Mesendoderm (in vitro differentiated cells): ENCODE data around the gene TARS1.
A peak's percentile ranks its signal among the peaks of the same experiment; 100 is the strongest.

Experiments
- DNase-seq: peaks from one replicate; pipeline ENCODE4 v3.0.0; 2013
- H2AK5ac ChIP-seq: 2 replicates; pipeline ENCODE4 v1.6.1; 2013; ENCODE audit warnings: low read length, inconsistent platforms
- H2BK120ac ChIP-seq: 2 replicates; pipeline ENCODE4 v1.6.1; 2013; ENCODE audit warnings: low read depth, mild to moderate bottlenecking, low read length, moderate library complexity, mixed read lengths
- H2BK15ac ChIP-seq: replicated peaks from 2 replicates; pipeline ENCODE4 v1.6.1; 2013; ENCODE audit warnings: low read depth, mild to moderate bottlenecking, moderate library complexity
- H2BK5ac ChIP-seq: 2 replicates; pipeline ENCODE4 v1.6.1; 2013; ENCODE audit warnings: low read length, inconsistent platforms
- H3K18ac ChIP-seq: 2 replicates; pipeline ENCODE4 v1.6.1; 2013; ENCODE audit warnings: mild to moderate bottlenecking, low read length, mixed read lengths
- H3K23ac ChIP-seq: one replicate; pipeline ENCODE4 v1.6.1; 2013; ENCODE audit warnings: low read length
- H3K27ac ChIP-seq: 2 replicates; pipeline ENCODE4 v1.5.1; 2013; ENCODE audit warnings: low read depth, mild to moderate bottlenecking, inconsistent platforms, low read length, moderate library complexity
- H3K27me3 ChIP-seq: 2 replicates; pipeline ENCODE4 v1.6.1; 2013; ENCODE audit warnings: low read length, control low read depth, mild to moderate bottlenecking, inconsistent platforms; ENCODE audit not compliant: insufficient read depth, poor library complexity
- H3K36me3 ChIP-seq: 2 replicates; pipeline ENCODE4 v1.6.1; 2013; ENCODE audit warnings: low read length, inconsistent platforms; ENCODE audit not compliant: control insufficient read depth, insufficient read depth
- H3K4ac ChIP-seq: one replicate; pipeline ENCODE4 v1.6.1; 2013; ENCODE audit warnings: low read depth, mild to moderate bottlenecking, low read length, moderate library complexity
- H3K4me1 ChIP-seq: 2 replicates; pipeline ENCODE4 v1.6.1; 2013; ENCODE audit warnings: low read depth, low read length, inconsistent platforms; ENCODE audit not compliant: control insufficient read depth
- H3K4me2 ChIP-seq: 2 replicates; pipeline ENCODE4 v1.6.1; 2013; ENCODE audit warnings: low read length
- H3K4me3 ChIP-seq: 2 replicates; pipeline ENCODE4 v1.5.1; 2013; ENCODE audit warnings: mild to moderate bottlenecking, low read length
- H3K56ac ChIP-seq: one replicate; pipeline ENCODE4 v1.6.1; 2013; ENCODE audit warnings: low read length
- H3K79me1 ChIP-seq: 2 replicates; pipeline ENCODE4 v1.6.1; 2013; ENCODE audit warnings: low read length, inconsistent platforms
- H3K79me2 ChIP-seq: 2 replicates; pipeline ENCODE4 v1.6.1; 2013; ENCODE audit warnings: mild to moderate bottlenecking, low read length; ENCODE audit not compliant: control insufficient read depth, insufficient read depth
- H3K9ac ChIP-seq: 2 replicates; pipeline ENCODE4 v1.6.1; 2013; ENCODE audit warnings: low read length, inconsistent platforms
- H4K5ac ChIP-seq: one replicate; pipeline ENCODE4 v1.6.1; 2013; ENCODE audit warnings: low read length
- H4K8ac ChIP-seq: one replicate; pipeline ENCODE4 v1.6.1; 2013; ENCODE audit warnings: low read depth, mild to moderate bottlenecking, control low read depth, low read length, moderate library complexity
- WGBS: extraction: QIAGEN DNeasy Blood & Tissue Kit; methylation state at CpG from one replicate; pipeline ENCODE4 v1.1.7; 2013; ENCODE audit warnings: low lambda C conversion rate, missing lambda C conversion rate; ENCODE audit not compliant: insufficient coverage; ENCODE audit errors: extremely low coverage; 5-methylcytosine and 5-hydroxymethylcytosine counted together

TARS1 gene

GRCh38 chr5:33444542-33444941, 3.8 kb downstream of the TARS1 start:
- no peak for DNase-seq
- Histone ChIP-seq H3K18ac (no peak overlapping the region), H2BK15ac (no peak overlapping the region), H3K4me3 (no peak overlapping the region), H3K79me1 (peaks cover 13% of the 10 kb centered on the region), H4K8ac (no peak overlapping the region), H3K9ac (no peak overlapping the region), H3K4me2 (no peak overlapping the region), H2BK120ac (no peak overlapping the region), H3K56ac (peak overlapping the region; percentile 31), H3K79me2 (peaks cover 58% of the 10 kb centered on the region), H2BK5ac (no peak overlapping the region), H3K23ac (no peak overlapping the region), H4K5ac (no peak overlapping the region), H3K27me3 (no peaks in the 10 kb centered on the region), H2AK5ac (no peak overlapping the region), H3K4me1 (peaks cover 2% of the 10 kb centered on the region), H3K36me3 (peaks cover 7% of the 10 kb centered on the region), H3K27ac (no peak overlapping the region), H3K4ac (no peak overlapping the region)
- WGBS: no CpG with 5 or more reads among the region's 4 CpGs

DNA sequence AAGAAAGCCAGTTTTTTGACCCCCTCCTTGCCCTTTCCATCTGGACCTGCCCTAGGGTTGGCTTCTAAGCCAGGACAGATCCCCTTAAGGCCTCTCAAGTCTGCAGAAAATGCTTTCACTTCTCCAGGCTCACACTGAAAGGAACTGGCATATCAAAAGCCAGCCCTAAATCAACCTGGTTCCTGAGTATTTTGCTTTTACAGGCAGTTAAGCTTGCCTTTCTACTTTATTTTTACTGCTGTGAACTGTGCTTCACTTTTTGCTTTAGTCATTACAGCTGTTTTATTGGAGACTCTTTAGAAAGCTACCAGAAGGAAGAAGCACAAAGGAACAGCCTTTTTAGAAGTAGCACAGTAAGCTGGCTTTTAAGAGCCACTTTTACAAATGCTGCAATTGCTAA, 5.0 kb downstream of the TARS1 start:
- Histone ChIP-seq H3K36me3 (peaks cover 7% of the 10 kb centered on the region), H3K27ac (no peak overlapping the region)

GRCh38 chr5:33448118-33448517, 7.4 kb downstream of the TARS1 start:
- Histone ChIP-seq H3K18ac (no peak overlapping the region), H4K8ac (no peak overlapping the region), H3K4ac (no peak overlapping the region), H2BK5ac (no peak overlapping the region), H3K79me2 (peaks cover 43% of the 10 kb centered on the region), H3K79me1 (peaks cover 14% of the 10 kb centered on the region), H3K36me3 (peaks cover 7% of the 10 kb centered on the region), H2BK15ac (no peak overlapping the region), H3K4me3 (no peak overlapping the region), H3K4me2 (no peak overlapping the region), H3K56ac (no peak overlapping the region), H3K23ac (no peak overlapping the region), H3K4me1 (peaks cover 2% of the 10 kb centered on the region), H4K5ac (no peak overlapping the region), H3K27ac (no peak overlapping the region), H3K27me3 (no peaks in the 10 kb centered on the region), H2AK5ac (no peak overlapping the region), H2BK120ac (no peak overlapping the region), H3K9ac (no peak overlapping the region)
- WGBS: no CpG with 5 or more reads among the region's 3 CpGs
- no peak for DNase-seq

More for the DNA sequence above, 5.0 kb downstream of the TARS1 start:
- H3K79me2 ChIP-seq: peaks cover 56% of the 10 kb centered on the region
- H3K27me3 ChIP-seq: no peaks in the 10 kb centered on the region
- no peak overlapping the region for H4K5ac ChIP-seq
- no peak overlapping the region for H4K8ac ChIP-seq
- no peak overlapping the region for H3K56ac ChIP-seq
- DNase-seq: no peak
- no peak overlapping the region for H2BK120ac ChIP-seq
- no peak overlapping the region for H3K23ac ChIP-seq
- peaks cover 2% of the 10 kb centered on the region for H3K4me1 ChIP-seq
- no peak overlapping the region for H2BK5ac ChIP-seq
- H3K9ac ChIP-seq: no peak overlapping the region
- peaks cover 12% of the 10 kb centered on the region for H3K79me1 ChIP-seq
- H2AK5ac ChIP-seq: no peak overlapping the region
- H3K4me2 ChIP-seq: no peak overlapping the region
- no peak overlapping the region for H3K4ac ChIP-seq
- no peak overlapping the region for H3K4me3 ChIP-seq
- H2BK15ac ChIP-seq: no peak overlapping the region
- H3K18ac ChIP-seq: no peak overlapping the region

GRCh38 chr5:33457126-33457525, 16.4 kb downstream of the TARS1 start:
- H2BK15ac ChIP-seq: no peak overlapping the region
- no peak overlapping the region for H3K9ac ChIP-seq
- no CpG with 5 or more reads among the region's 2 CpGs for WGBS
- peaks cover 6% of the 10 kb centered on the region for H3K79me1 ChIP-seq
- no peak overlapping the region for H4K5ac ChIP-seq
- H3K27ac ChIP-seq: no peak overlapping the region
- H3K23ac ChIP-seq: no peak overlapping the region
- peaks cover 8% of the 10 kb centered on the region for H3K79me2 ChIP-seq
- no peak overlapping the region for H3K4ac ChIP-seq
- no peak overlapping the region for H2AK5ac ChIP-seq
- H3K4me2 ChIP-seq: no peak overlapping the region
- no peak overlapping the region for H3K56ac ChIP-seq
- H3K4me1 ChIP-seq: no peaks in the 10 kb centered on the region
- H2BK120ac ChIP-seq: no peak overlapping the region
- H4K8ac ChIP-seq: no peak overlapping the region
- no peaks in the 10 kb centered on the region for H3K27me3 ChIP-seq
- no peak overlapping the region for H3K18ac ChIP-seq
- peaks cover 25% of the 10 kb centered on the region for H3K36me3 ChIP-seq
- no peak overlapping the region for H2BK5ac ChIP-seq
- no peak for DNase-seq
- H3K4me3 ChIP-seq: no peak overlapping the region

GRCh38 chr5:33457817-33458216, 17.1 kb downstream of the TARS1 start:
- no CpG with 5 or more reads among the region's 1 CpG for WGBS
- Histone ChIP-seq H4K8ac (no peak overlapping the region), H3K36me3 (peaks cover 25% of the 10 kb centered on the region), H3K79me1 (peaks cover 4% of the 10 kb centered on the region), H3K27me3 (no peaks in the 10 kb centered on the region), H2BK5ac (no peak overlapping the region), H3K79me2 (peaks cover 4% of the 10 kb centered on the region), H3K4me3 (no peak overlapping the region), H2BK15ac (no peak overlapping the region), H3K56ac (no peak overlapping the region), H4K5ac (no peak overlapping the region), H3K4ac (no peak overlapping the region), H3K18ac (no peak overlapping the region), H3K27ac (no peak overlapping the region), H3K4me2 (no peak overlapping the region), H2BK120ac (no peak overlapping the region), H3K4me1 (no peaks in the 10 kb centered on the region), H3K9ac (no peak overlapping the region), H2AK5ac (no peak overlapping the region), H3K23ac (no peak overlapping the region)
- DNase-seq: no peak

GRCh38 chr5:33460210-33460609, 19.4 kb downstream of the TARS1 start:
- no peaks in the 10 kb centered on the region for H3K27me3 ChIP-seq
- H3K4me2 ChIP-seq: no peak overlapping the region
- H3K36me3 ChIP-seq: peaks cover 22% of the 10 kb centered on the region
- H3K4me3 ChIP-seq: no peak overlapping the region
- peak overlapping the region; percentile 45 for H3K27ac ChIP-seq
- H3K56ac ChIP-seq: no peak overlapping the region
- no peak overlapping the region for H3K18ac ChIP-seq
- no CpG with 5 or more reads among the region's 2 CpGs for WGBS
- H2AK5ac ChIP-seq: no peak overlapping the region
- H3K79me2 ChIP-seq: no peaks in the 10 kb centered on the region
- no peak overlapping the region for H3K23ac ChIP-seq
- no peak overlapping the region for H4K5ac ChIP-seq
- H2BK15ac ChIP-seq: no peak overlapping the region
- no peak overlapping the region for H3K9ac ChIP-seq
- no peak overlapping the region for H3K4ac ChIP-seq
- H2BK5ac ChIP-seq: no peak overlapping the region
- H2BK120ac ChIP-seq: no peak overlapping the region
- no peak for DNase-seq
- H3K4me1 ChIP-seq: no peaks in the 10 kb centered on the region
- no peak overlapping the region for H4K8ac ChIP-seq
- H3K79me1 ChIP-seq: peaks cover 1% of the 10 kb centered on the region
